NCI-H510A treated with DMSO at 0.1 percent for 48 hours (cell line): Measurements from ENCODE around the gene LMBRD1.
"Not testable (repeated sequence)": the region's sequence is repeated elsewhere in the genome, so short reads cannot be mapped to it uniquely, and the experiment has no call there.

Experiments
- DNase-seq: peaks from one replicate; lab custom pipeline; 2025; lab: John Stamatoyannopoulos, UW

LMBRD1 gene

GRCh38 chr6:69796073-69796641, 653 bp downstream of the LMBRD1 start:
- DNase-seq = peak; percentile 69

- DNase-seq = no peak
Measured at GRCh38 chr6:69795469-69796072, 1.2 kb downstream of the LMBRD1 start.

GRCh38 chr6:69792292-69792691, 4.5 kb downstream of the LMBRD1 start:
- no peak for DNase-seq

GRCh38 chr6:69791065-69791471, 5.7 kb downstream of the LMBRD1 start:
- DNase-seq = no peak

GRCh38 chr6:69790629-69791028, 6.2 kb downstream of the LMBRD1 start:
- DNase-seq = no peak

- DNase-seq = no peak
Measured at GRCh38 chr6:69789578-69789977, 7.2 kb downstream of the LMBRD1 start.

- DNase-seq = not testable (repeated sequence)
Measured at GRCh38 chr6:69787436-69787835, 9.4 kb downstream of the LMBRD1 start.

GRCh38 chr6:69785697-69786096, 11.1 kb downstream of the LMBRD1 start:
- DNase-seq = no peak

- no peak for DNase-seq
Measured at GRCh38 chr6:69784595-69785377, 12.0 kb downstream of the LMBRD1 start.

GRCh38 chr6:69783108-69783507, 13.7 kb downstream of the LMBRD1 start:
- no peak for DNase-seq

- no peak for DNase-seq
Measured at GRCh38 chr6:69780585-69781178, 16.1 kb downstream of the LMBRD1 start.

GRCh38 chr6:69775941-69776340, 20.9 kb downstream of the LMBRD1 start:
- no peak for DNase-seq

GRCh38 chr6:69775585-69775849, 21.3 kb downstream of the LMBRD1 start:
- DNase-seq = no peak

GRCh38 chr6:69774740-69775584, 21.8 kb downstream of the LMBRD1 start:
- DNase-seq = no peak

GRCh38 chr6:69771158-69771906, 25.5 kb downstream of the LMBRD1 start:
- no peak for DNase-seq

GRCh38 chr6:69768664-69769063, 28.1 kb downstream of the LMBRD1 start:
- no peak for DNase-seq

- DNase-seq = no peak
Measured at GRCh38 chr6:69763763-69764162, 33.0 kb downstream of the LMBRD1 start.

- DNase-seq = no peak
Measured at GRCh38 chr6:69761853-69762252, 35.0 kb downstream of the LMBRD1 start.

- no peak for DNase-seq
Measured at GRCh38 chr6:69758214-69758613, 38.6 kb downstream of the LMBRD1 start.

- DNase-seq = no peak
Measured at GRCh38 chr6:69756907-69757306, 39.9 kb downstream of the LMBRD1 start.

GRCh38 chr6:69756366-69756765, 40.4 kb downstream of the LMBRD1 start:
- DNase-seq = no peak

GRCh38 chr6:69735027-69735426, 61.8 kb downstream of the LMBRD1 start:
- DNase-seq = no peak
